Skeletal muscle satellite cell (primary cell): ENCODE results near the gene ASS1.

ENCODE experiments used
- H3K27me3 ChIP-seq: 2 replicates; pipeline ENCODE4 v1.7.0; 2013; ENCODE audit warnings: low read length; ENCODE audit not compliant: control insufficient read depth, insufficient read depth
- H3K36me3 ChIP-seq: 2 replicates; pipeline ENCODE4 v1.7.0; 2013; ENCODE audit warnings: mild to moderate bottlenecking, control low read depth, low read length; ENCODE audit not compliant: insufficient read depth
- H3K4me1 ChIP-seq: 2 replicates; pipeline ENCODE4 v1.7.0; 2013; ENCODE audit warnings: low read length; ENCODE audit not compliant: control insufficient read depth, insufficient read depth
- H3K4me2 ChIP-seq: 2 replicates; pipeline ENCODE4 v1.7.0; 2013; ENCODE audit warnings: mild to moderate bottlenecking, low read length
- H3K4me3 ChIP-seq: 2 replicates; pipeline ENCODE4 v1.7.0; 2013; ENCODE audit warnings: low read length
- H3K9ac ChIP-seq: 2 replicates; pipeline ENCODE4 v1.7.0; 2013; ENCODE audit warnings: mild to moderate bottlenecking, low read depth, low read length, moderate library complexity
- H3K9me3 ChIP-seq: replicated peaks from 2 replicates; pipeline ENCODE4 v1.7.0; 2013; ENCODE audit warnings: mild to moderate bottlenecking, control low read depth, low read length

The ASS1 gene

GRCh38 chr9:130531670-130532069, 86.9 kb downstream of the ASS1 start:
- Histone ChIP-seq H3K27me3 (peaks cover 50% of the 10 kb centered on the region), H3K36me3 (no peaks in the 10 kb centered on the region), H3K4me1 (peaks cover 9% of the 10 kb centered on the region), H3K9ac (no peak overlapping the region), H3K4me3 (no peak overlapping the region), H3K4me2 (no peak overlapping the region), H3K9me3 (no peaks in the 10 kb centered on the region)

DNA sequence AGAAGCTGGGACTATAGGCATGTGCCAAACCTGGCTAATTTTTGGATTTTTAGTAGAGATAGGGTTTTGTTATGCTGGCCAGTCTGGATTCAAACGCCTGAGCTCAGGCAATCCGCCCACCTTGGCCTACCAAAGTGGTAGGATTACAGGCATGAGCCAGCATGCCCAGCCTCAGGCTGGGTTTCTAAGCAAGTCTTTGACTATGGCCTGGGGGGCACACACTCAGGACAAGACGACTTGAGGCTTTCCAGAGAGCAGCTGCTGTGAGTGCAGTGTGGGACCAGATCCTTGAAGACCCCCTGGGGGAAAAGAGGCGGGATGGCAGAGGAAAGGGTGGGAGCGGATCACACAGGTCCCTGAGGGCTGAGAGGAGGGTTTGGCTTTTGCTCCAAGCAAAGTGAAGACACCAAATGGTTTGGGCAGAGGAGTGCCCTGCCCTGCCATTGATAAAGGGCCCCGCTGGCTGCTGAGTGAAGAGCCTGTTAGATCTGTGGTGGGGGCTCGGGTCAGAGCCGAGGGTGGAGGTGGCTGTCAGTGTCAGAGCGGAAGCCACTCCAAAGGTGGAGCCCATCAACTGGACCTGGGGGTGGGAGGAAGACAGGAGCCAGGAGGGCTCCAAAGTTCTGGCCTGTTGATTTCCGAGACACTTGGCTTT, 87.8 kb downstream of the ASS1 start:
- Histone ChIP-seq H3K4me3 (no peak overlapping the region), H3K9ac (no peak overlapping the region), H3K4me1 (peaks cover 14% of the 10 kb centered on the region), H3K9me3 (no peaks in the 10 kb centered on the region), H3K27me3 (peaks cover 47% of the 10 kb centered on the region), H3K4me2 (no peak overlapping the region), H3K36me3 (no peaks in the 10 kb centered on the region)

DNA sequence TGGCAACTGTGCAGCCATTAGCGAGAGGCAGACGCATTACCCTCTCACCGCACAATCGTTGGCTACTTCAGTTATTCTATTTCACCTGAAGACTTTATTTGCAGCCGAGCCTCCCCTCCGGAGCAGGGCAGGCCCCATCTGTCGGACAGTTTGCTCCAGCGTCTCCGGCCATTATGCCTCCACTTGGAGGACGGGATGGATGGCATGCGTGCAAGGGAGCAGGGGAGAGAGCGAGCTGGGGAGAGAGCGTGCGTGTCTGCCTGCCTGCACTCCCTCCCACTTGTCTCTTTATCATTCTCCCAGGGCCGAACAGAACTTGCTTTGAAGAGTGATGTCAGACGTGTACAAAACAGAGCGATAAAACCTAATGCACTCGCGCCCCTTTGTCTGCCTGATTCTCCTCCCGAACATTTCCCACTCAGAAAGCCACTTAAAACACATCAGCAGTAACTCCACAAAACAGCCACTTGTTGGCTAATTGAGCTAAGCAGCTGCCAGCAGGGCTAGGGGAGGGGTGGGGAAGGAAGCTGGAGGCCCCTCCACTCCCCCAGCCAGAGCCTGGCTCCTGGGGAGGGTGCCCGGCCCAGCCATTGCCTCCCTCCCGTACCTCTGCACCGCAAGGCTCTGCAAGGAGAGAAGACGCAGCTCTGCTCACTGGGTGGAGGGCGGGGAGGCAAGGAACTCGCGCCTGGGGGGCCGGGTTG, 91.2 kb downstream of the ASS1 start:
- Histone ChIP-seq H3K4me3 (peak overlapping the region; percentile 53), H3K9ac (no peak overlapping the region), H3K27me3 (peaks cover 22% of the 10 kb centered on the region), H3K4me1 (peaks cover 38% of the 10 kb centered on the region), H3K36me3 (no peaks in the 10 kb centered on the region), H3K4me2 (peak overlapping the region; percentile 70), H3K9me3 (no peaks in the 10 kb centered on the region)

DNA sequence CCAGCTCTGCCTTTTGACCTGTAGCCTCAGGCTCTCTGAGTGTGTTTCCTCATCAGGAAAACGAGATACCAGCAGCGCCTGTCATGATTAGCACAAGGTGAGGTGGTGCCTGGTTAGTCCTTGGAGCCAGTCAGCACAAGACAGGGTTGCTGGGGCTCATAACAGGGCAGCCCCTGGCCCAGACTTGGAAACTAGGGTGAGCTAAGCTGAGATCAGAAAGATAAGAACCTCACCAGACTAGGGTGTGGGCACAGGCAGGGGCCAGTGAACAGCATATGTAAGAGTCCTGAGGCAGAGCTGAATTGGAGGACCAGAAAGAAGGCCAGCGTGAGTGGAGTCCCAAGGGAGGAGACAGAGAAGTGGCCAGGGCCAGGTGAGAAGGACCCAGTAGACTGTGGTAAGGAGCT, 91.9 kb downstream of the ASS1 start:
- Histone ChIP-seq H3K36me3 (no peaks in the 10 kb centered on the region), H3K4me1 (peaks cover 38% of the 10 kb centered on the region), H3K9me3 (no peaks in the 10 kb centered on the region), H3K4me2 (no peak overlapping the region), H3K27me3 (peaks cover 22% of the 10 kb centered on the region), H3K4me3 (no peak overlapping the region), H3K9ac (no peak overlapping the region)

- Histone ChIP-seq H3K9me3 (no peaks in the 10 kb centered on the region), H3K27me3 (peaks cover 22% of the 10 kb centered on the region), H3K4me3 (no peak overlapping the region), H3K4me1 (peaks cover 38% of the 10 kb centered on the region), H3K9ac (no peak overlapping the region), H3K4me2 (peak overlapping the region; percentile 49), H3K36me3 (no peaks in the 10 kb centered on the region)
These were observed 92.7 kb downstream of the ASS1 start for GRCh38 chr9:130537346-130538050.

GRCh38 chr9:130539420-130540223, 94.9 kb downstream of the ASS1 start:
- no peak overlapping the region for H3K4me3 ChIP-seq
- H3K9ac ChIP-seq: no peak overlapping the region
- no peaks in the 10 kb centered on the region for H3K36me3 ChIP-seq
- H3K4me1 ChIP-seq: peaks cover 38% of the 10 kb centered on the region
- H3K4me2 ChIP-seq: peak overlapping the region; percentile 26
- H3K27me3 ChIP-seq: peaks cover 32% of the 10 kb centered on the region
- no peaks in the 10 kb centered on the region for H3K9me3 ChIP-seq

DNA sequence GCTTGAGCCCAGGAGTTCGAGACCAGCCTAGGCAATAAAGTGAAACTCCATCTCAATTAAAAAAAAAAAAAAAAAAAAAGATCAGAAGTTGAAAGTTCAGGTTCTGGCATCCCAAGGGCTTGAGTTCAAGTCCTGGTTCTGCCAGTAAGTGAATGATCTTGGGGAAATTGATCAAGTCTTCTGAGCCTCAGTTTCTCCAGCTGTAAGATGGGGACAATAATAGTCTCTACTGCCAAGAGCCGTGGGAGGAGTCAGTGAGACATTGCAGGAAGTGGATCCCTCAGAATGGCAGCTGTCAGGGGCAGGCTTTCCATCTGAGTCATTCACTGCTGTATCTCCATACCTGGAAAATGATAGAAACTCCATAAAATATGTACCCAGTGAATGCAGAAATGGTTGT, 96.8 kb downstream of the ASS1 start:
- Histone ChIP-seq H3K4me3 (no peak overlapping the region), H3K4me2 (no peak overlapping the region), H3K36me3 (no peaks in the 10 kb centered on the region), H3K4me1 (peaks cover 29% of the 10 kb centered on the region), H3K9me3 (no peaks in the 10 kb centered on the region), H3K27me3 (peaks cover 20% of the 10 kb centered on the region), H3K9ac (no peak overlapping the region)

DNA sequence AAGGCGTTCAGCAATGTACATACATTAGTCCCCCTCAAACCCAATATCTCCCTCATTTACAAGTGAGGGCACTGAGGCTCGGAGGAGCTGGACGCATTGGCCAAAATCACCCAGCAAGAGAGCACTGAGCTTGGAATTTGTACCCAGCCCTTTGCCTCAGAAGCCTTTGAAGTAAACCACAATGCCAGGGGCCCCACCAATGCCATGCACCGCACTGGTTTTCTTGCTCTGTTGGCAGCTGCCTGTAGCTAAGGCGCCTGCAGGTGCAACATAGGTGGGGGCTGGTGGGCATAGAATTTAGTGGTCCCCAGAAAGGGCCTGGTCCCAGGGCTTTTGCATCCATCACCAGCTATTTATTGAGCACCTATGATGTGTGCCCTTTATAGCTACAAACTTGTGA, 97.3 kb downstream of the ASS1 start:
- Histone ChIP-seq H3K9ac (no peak overlapping the region), H3K4me2 (no peak overlapping the region), H3K9me3 (no peaks in the 10 kb centered on the region), H3K4me3 (no peak overlapping the region), H3K4me1 (peaks cover 29% of the 10 kb centered on the region), H3K27me3 (peaks cover 18% of the 10 kb centered on the region), H3K36me3 (no peaks in the 10 kb centered on the region)

- Histone ChIP-seq H3K4me1 (peaks cover 23% of the 10 kb centered on the region), H3K4me2 (no peak overlapping the region), H3K9me3 (no peaks in the 10 kb centered on the region), H3K36me3 (no peaks in the 10 kb centered on the region), H3K4me3 (no peak overlapping the region), H3K9ac (no peak overlapping the region), H3K27me3 (peaks cover 18% of the 10 kb centered on the region)
These were observed 97.9 kb downstream of the ASS1 start for GRCh38 chr9:130542457-130543228.

- H3K36me3 ChIP-seq: no peaks in the 10 kb centered on the region
- no peak overlapping the region for H3K4me3 ChIP-seq
- H3K27me3 ChIP-seq: peaks cover 18% of the 10 kb centered on the region
- no peaks in the 10 kb centered on the region for H3K9me3 ChIP-seq
- H3K4me2 ChIP-seq: no peak overlapping the region
- H3K9ac ChIP-seq: no peak overlapping the region
- peaks cover 16% of the 10 kb centered on the region for H3K4me1 ChIP-seq
These were observed 98.6 kb downstream of the ASS1 start for GRCh38 chr9:130543368-130543767.
